GM21825 (cell line): ENCODE results near the gene IGSF9.

Source experiments
- ATAC-seq: cut with Tn5 transposase; IDR thresholded peaks from one replicate; pipeline ENCODE4 v1.9.1; 2021; ENCODE audit warnings: mild to moderate bottlenecking, moderate library complexity; ENCODE audit not compliant: unreplicated experiment

Gene IGSF9

DNA sequence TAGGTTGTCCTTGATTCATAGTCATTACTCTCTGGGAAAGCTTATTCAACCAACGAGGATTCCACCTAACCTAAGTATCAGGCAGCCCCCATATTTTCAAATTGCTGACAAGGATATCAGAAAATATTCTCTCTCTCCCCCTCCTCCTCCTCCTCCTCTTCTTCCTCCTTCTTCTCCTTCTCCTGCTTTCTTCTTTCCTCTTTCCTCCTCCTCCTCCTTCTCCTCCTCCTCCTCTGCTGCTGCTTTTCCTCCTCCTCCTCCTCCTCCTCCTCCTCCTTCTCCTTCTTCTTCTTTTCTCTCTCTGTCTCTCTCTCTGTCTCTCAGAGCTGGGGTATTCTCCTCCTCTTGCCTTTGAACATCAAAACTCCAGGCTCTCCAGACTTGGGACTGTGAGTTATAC, 2.5 kb upstream of the IGSF9 start:
- no peak for ATAC-seq

DNA sequence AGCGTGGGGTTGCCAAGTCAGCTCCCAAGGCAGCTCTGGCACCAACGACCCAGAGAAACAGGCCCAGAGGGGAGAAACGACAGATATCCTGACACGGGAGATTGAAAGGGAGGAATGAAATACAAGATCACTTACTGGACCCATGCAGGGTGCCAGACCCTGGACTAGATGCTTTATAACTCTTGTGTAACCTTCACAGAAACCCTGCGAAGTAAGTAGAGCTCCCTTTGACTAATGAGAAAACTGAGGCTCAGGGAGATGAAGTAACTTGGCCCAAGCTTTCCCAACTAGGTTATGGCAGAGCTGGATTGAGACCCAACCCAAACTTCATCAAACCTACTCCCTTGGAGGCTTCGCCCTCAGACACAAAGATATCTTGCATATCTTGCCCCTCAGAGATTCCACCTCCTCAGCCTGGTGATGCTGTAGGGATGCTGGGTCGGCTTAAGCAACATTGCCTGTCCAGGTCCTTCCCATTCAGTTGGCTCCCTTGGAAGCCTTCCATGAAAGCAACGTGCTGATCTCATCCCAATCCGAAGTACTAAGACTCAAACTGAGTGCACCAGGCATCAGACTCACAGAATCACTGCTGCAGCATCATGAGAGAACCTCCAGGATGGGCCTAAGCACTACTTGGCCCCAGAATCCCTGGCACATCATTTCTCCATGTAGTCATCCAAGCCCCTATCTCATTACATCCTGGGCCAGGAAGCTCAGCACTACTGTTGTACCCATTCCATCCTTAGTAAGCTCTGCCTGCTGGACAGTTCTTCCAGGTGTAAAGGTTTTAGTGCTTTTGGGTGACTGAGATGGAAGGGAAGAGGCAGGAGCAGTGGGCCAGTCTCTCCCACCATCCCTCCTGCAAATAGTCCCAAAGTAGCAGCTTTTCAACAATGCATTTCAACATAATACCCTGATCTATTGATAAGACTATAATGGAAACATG, 1.1 kb upstream of the IGSF9 start:
- ATAC-seq = no peak

DNA sequence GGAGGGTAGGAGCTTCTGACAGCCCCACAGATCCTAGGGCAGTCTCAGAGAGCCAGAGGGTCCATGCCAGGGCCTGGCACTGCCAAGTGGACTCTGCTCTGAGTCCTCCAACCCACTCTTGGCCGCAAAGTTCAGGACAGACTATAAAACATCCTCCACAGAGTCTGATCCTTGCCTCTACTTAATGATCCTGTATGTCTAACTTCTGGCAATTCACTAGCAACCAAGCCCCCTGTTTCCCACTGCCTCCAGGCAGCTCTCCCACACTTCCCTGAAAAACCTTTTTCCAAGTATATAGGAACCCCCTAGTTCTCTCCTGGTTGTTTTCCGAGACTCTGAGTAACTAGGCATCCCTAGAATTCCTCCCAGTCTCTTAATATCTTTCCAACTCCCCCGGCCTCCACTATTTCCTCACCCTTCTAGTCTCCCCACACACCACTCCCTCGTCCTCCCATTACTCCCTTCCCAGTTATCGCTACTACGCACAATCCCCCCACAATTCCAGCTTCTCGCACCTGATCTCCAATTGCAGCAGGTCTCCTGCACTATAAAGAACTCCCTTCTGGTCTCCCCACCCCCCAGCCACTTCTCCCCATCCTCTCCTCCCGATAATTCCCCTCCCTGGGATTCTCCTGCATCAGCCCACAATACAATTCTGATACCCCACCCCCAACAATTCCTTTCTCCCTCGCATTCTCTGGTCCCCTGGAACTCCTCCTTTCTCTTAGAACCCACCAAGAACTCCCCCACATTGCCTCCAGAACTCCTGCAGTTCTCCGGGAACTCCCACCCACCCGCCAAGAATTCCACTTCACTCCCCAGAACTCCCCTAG, 574 bp downstream of the IGSF9 start:
- ATAC-seq = no peak

GRCh38 chr1:159943908-159944622, 1.3 kb downstream of the IGSF9 start:
- no peak for ATAC-seq

GRCh38 chr1:159943278-159943640, 2.2 kb downstream of the IGSF9 start:
- ATAC-seq = no peak

- ATAC-seq = no peak
Observed at GRCh38 chr1:159942632-159943277, 2.7 kb downstream of the IGSF9 start.

DNA sequence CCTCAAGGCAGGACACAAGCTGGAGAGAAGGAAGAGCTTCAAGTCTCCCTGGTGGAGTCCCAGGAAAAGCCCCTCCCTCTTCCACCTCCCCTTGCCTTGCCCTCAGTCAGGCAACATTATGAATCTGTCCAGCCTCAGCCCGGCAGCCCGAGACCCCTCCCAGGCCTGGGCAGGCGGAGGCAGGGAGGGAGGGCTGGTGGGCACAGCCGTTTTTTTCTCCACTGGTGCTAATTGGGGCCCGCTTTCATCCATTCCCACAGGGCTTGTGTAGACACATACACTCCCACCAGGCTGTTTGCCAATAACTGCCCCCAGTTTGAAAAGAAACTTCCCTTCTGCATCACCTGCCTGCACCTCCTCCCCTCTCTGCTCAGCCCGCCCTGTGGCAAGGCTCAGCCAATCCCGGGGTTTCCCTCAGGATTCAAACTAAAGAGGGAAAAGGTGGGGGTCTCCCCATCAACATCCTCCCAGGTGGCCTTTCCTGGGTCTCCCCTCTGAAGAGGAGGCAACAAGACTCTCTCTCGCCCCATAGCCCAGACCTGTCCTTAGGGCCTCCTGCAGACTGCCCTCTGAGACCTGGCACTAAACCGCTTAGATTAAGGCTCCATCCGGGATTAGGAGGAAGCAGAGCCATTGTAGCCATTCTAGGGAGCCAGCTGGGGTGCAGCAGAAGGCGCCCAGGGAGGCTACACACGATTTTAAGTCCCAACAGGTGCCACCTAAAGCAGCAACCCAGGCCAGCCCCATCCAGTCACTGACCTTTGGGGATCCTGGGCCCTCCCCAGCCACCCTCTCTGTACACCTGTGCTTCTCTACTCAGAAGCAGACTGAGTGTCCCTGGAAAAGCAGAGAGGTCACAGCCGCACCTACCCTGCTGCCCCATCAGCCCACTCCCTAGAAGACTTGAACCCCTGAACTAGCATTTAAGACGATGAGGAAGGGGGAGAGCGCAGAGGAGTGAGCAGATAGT, 3.5 kb downstream of the IGSF9 start:
- ATAC-seq = no peak

GRCh38 chr1:159941141-159941540, 4.3 kb downstream of the IGSF9 start:
- no peak for ATAC-seq

GRCh38 chr1:159940006-159940620, 5.3 kb downstream of the IGSF9 start:
- no peak for ATAC-seq

- no peak for ATAC-seq
Observed at GRCh38 chr1:159939678-159940002, 5.8 kb downstream of the IGSF9 start.

- no peak for ATAC-seq
Observed at GRCh38 chr1:159938905-159939677, 6.3 kb downstream of the IGSF9 start.

DNA sequence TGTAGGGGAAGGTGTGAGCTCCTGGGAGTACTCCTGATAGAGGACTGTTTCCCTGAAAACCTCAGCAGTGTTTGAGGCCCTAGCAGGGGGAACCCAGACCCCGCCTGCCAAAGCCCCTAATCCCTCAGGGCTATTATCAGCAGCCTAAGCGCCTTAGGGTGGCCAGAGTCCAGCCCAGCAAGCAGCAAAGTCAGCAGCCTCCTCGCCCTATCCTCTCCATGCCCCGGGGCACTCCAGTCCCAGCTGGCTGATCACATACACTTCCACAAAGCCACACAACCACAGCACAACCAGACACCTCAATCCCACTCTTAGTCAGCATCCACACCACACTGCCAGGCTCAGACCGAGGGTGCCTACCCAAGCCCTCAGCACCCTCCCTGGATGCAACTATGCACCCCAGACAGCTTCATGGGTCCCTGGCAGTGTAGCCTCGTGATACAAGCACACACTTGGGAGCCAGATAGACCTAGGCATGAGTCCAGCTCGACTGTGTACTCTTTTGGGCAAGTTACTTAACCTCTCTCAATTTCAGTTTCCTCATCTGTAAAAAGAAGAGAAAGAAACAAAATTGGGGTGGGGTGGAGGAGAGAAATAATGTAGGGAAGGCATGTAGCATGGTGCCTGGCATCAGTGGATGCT, 7.1 kb downstream of the IGSF9 start:
- no peak for ATAC-seq

DNA sequence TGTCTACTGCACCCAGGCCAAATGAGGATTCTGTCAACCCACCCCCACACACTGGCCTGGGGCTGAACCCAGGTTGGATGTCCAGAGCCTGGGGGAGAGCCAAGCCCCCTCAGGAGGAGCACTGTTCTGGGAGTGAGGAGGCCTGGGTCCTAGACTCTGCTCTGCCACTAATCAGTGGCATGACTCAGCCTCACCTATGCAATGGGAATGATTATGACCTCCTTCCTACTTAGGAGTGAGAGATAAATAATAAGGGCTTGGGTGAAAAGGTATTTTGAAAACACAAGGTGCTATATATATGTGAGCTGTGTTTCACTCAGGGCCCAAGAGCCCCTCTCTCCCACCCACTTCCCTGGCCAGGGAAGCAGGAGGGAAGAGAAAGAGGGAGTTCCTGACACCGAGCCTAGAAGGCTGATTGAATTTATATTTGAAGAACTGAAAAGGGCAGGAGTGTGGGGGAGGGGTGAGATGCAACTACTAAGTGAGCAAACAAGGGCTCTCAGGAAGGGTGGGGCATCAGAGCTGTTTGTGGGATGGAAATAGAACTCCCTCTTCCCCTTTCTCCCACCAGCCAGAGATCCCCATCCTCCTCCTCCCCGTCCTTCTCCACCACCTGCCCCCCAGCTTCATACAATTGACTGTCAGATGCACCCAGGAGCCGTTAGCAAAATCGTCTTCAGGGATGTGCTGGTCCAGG, 8.2 kb downstream of the IGSF9 start:
- no peak for ATAC-seq

DNA sequence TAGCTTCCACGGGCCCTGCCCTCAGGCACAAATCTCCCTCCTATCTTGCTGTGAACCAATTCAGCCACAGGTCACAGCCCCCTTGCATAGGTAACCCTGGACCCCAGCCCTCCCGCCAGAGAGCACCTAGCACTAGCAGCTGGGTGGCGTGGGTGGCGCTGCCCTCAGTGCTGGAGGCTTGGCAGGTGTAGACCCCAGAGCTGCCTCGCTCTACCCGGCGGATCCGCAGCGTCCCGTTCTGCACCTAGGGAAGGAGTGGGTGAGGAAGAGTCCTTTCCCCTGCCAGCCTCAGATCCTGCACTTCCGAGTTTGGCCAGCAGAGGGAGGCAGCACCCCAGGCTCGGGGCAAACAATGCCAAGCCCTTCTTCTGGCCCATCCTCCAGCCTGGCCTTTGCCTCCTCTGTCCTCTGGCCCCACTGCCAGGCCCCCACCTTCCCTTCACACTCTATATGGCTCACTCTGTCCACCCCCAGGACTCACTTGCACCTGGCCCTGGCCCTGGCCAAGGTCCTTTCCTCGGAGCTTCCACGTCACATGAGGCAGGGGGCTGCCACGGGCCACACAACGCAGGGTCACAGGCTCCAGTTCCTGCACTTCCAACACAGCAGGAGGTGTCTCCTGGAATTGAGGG, 9.0 kb downstream of the IGSF9 start:
- no peak for ATAC-seq

GRCh38 chr1:159935719-159936272, 9.6 kb downstream of the IGSF9 start:
- ATAC-seq = no peak

GRCh38 chr1:159935305-159935704, 10.1 kb downstream of the IGSF9 start:
- ATAC-seq = no peak
